ENCODE measurements around the gene CMC2.

CMC2 gene

GRCh38 chr16:81006813-81007695 lies at the start of gene CMC2, which contains the start of gene CENPN:
Gene CMC2 (minus strand): TSS chr16:81006885. CDS start chr16:80997394, 9,491 bp downstream.
Gene CENPN (plus strand): TSS chr16:81007214. CDS start chr16:81011940, 4,726 bp downstream.
- H3K4me3 ChIP-seq (ENCODE audit: low read depth in 1 of 5, low read length in 5 of 5), result peak within 1 kb of the TSS; percentile 73 to 99 (median 92)
- H3K27ac ChIP-seq (ENCODE audit: low read depth, low read length), result peak within 1 kb of the TSS; percentile 96
- H3K4me1 ChIP-seq (ENCODE audit: control insufficient read depth in 5 of 5, insufficient read depth in 5 of 5, low read length in 5 of 5), result peaks cover 3 to 40% (median 29%) of the 10 kb centered on the region in 5 donors
- no peaks in the 10 kb centered on the region for H3K36me3 ChIP-seq (ENCODE audit: control insufficient read depth in 5 of 5, insufficient read depth in 5 of 5, low read length in 5 of 5)
- no peaks in the 10 kb centered on the region for H3K27me3 ChIP-seq (ENCODE audit: control insufficient read depth in 5 of 5, insufficient read depth in 4 of 5, low read length in 5 of 5)
- H3K9ac ChIP-seq (ENCODE audit: low read length in 5 of 5), result peak within 1 kb of the TSS; percentile 94 to 98 (median 96)
- H3K9me3 ChIP-seq (ENCODE audit: control insufficient read depth in 5 of 5, low read length in 5 of 5), result no peaks in the 10 kb centered on the region

DNA sequence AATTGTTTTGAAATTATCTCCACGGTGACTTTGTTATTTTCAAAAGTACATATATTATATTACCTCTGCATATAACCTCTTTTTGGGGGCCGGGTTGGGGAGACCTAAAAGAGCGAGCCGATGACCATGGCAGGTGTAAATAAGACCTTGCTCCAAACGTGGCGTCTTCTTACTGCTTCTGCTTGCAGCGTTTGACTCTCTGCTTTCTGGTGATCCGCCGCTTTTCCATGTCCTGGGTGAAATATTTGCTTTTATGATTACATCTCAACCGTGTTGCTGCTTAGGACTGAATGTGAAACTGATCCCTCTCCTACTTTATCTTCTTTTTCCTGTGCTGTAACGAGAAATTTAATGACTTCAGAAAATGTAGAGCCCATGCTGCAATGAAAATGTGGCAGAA lies 47.1 kb upstream of the CMC2 start:
- Histone ChIP-seq H3K4me1 (ENCODE audit: control insufficient read depth in 5 of 5, insufficient read depth in 5 of 5, low read length in 5 of 5) (no peaks in the 10 kb centered on the region), H3K9ac (ENCODE audit: low read length in 5 of 5) (no peak overlapping the region), H3K36me3 (ENCODE audit: control insufficient read depth in 5 of 5, insufficient read depth in 5 of 5, low read length in 5 of 5) (no peaks in the 10 kb centered on the region), H3K27ac (ENCODE audit: low read depth, low read length) (no peak overlapping the region), H3K4me3 (ENCODE audit: low read depth in 1 of 5, low read length in 5 of 5) (no peak overlapping the region), H3K9me3 (ENCODE audit: control insufficient read depth in 5 of 5, low read length in 5 of 5) (peaks cover 0 to 3% (median 0%) of the 10 kb centered on the region in 5 donors), H3K27me3 (ENCODE audit: control insufficient read depth in 5 of 5, insufficient read depth in 4 of 5, low read length in 5 of 5) (no peaks in the 10 kb centered on the region)

- Histone ChIP-seq H3K4me3 (ENCODE audit: low read depth in 1 of 5, low read length in 5 of 5) (no peak overlapping the region), H3K9me3 (ENCODE audit: control insufficient read depth in 5 of 5, low read length in 5 of 5) (no peaks in the 10 kb centered on the region), H3K4me1 (ENCODE audit: control insufficient read depth in 5 of 5, insufficient read depth in 5 of 5, low read length in 5 of 5) (peaks cover 0 to 10% (median 2%) of the 10 kb centered on the region in 5 donors), H3K27ac (ENCODE audit: low read depth, low read length) (no peak overlapping the region), H3K36me3 (ENCODE audit: control insufficient read depth in 5 of 5, insufficient read depth in 5 of 5, low read length in 5 of 5) (peaks cover 32 to 56% (median 44%) of the 10 kb centered on the region in 5 donors), H3K27me3 (ENCODE audit: control insufficient read depth in 5 of 5, insufficient read depth in 4 of 5, low read length in 5 of 5) (no peaks in the 10 kb centered on the region), H3K9ac (ENCODE audit: low read length in 5 of 5) (no peak overlapping the region)
Observed at GRCh38 chr16:81042821-81043220, 36.1 kb upstream of the CMC2 start.

GRCh38 chr16:81041696-81042095 lies 35.0 kb upstream of the CMC2 start:
- Histone ChIP-seq H3K4me1 (ENCODE audit: control insufficient read depth in 5 of 5, insufficient read depth in 5 of 5, low read length in 5 of 5) (peaks cover 2 to 18% (median 11%) of the 10 kb centered on the region in 5 donors), H3K9me3 (ENCODE audit: control insufficient read depth in 5 of 5, low read length in 5 of 5) (no peaks in the 10 kb centered on the region), H3K36me3 (ENCODE audit: control insufficient read depth in 5 of 5, insufficient read depth in 5 of 5, low read length in 5 of 5) (peaks cover 32 to 56% (median 44%) of the 10 kb centered on the region in 5 donors)

DNA sequence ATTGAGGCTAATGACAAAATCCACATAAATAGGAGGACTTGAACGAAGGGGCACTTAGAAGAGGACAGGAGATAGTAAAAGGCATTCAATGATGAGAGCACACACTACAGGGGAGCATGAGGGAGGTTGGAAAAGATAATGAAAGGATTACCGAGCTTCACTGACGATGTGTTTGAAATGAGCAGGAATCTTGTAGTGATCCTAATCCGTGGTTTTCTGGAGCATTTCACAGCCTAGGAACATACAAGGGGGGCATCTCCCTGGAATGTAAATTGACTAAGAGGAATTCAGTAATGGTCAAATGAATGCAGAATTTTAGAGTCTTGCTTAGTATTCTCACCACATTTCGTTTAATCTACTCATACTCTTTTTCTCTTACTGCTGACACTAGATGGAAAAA lies 34.2 kb upstream of the CMC2 start:
- Histone ChIP-seq H3K36me3 (ENCODE audit: control insufficient read depth in 5 of 5, insufficient read depth in 5 of 5, low read length in 5 of 5) (peaks cover 32 to 53% (median 44%) of the 10 kb centered on the region in 5 donors), H3K9me3 (ENCODE audit: control insufficient read depth in 5 of 5, low read length in 5 of 5) (no peaks in the 10 kb centered on the region), H3K27ac (ENCODE audit: low read depth, low read length) (no peak overlapping the region), H3K4me1 (ENCODE audit: control insufficient read depth in 5 of 5, insufficient read depth in 5 of 5, low read length in 5 of 5) (peaks cover 4 to 22% (median 16%) of the 10 kb centered on the region in 5 donors), H3K4me3 (ENCODE audit: low read depth in 1 of 5, low read length in 5 of 5) (no peak overlapping the region), H3K9ac (ENCODE audit: low read length in 5 of 5) (no peak overlapping the region), H3K27me3 (ENCODE audit: control insufficient read depth in 5 of 5, insufficient read depth in 4 of 5, low read length in 5 of 5) (no peaks in the 10 kb centered on the region)

More at GRCh38 chr16:81041696-81042095, 35.0 kb upstream of the CMC2 start:
- Histone ChIP-seq H3K9ac (ENCODE audit: low read length in 5 of 5) (no peak overlapping the region), H3K27ac (ENCODE audit: low read depth, low read length) (no peak overlapping the region), H3K27me3 (ENCODE audit: control insufficient read depth in 5 of 5, insufficient read depth in 4 of 5, low read length in 5 of 5) (no peaks in the 10 kb centered on the region), H3K4me3 (ENCODE audit: low read depth in 1 of 5, low read length in 5 of 5) (no peak overlapping the region)

DNA sequence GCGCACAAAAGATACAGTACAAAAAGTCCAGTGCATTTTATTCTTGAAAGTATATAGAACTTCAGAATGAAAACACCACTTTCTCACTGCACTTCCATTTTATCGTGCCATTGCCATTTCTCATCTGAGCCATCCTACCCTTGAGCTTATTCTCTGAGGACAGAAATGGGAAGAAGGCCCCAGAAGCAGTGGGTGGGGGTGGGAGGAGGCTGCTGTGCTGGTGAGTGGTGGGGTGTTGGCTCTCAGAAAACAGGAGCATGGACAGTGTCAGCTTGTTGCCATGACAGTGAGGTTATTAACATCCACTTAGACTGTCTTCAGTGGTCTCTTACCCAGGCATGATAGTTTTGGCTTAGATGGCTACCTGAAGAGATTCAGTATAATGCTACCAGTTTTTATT lies 33.4 kb upstream of the CMC2 start:
- no peaks in the 10 kb centered on the region for H3K27me3 ChIP-seq (ENCODE audit: control insufficient read depth in 5 of 5, insufficient read depth in 4 of 5, low read length in 5 of 5)
- H3K9ac ChIP-seq (ENCODE audit: low read length in 5 of 5), result no peak overlapping the region
- H3K4me3 ChIP-seq (ENCODE audit: low read depth in 1 of 5, low read length in 5 of 5), result no peak overlapping the region
- H3K4me1 ChIP-seq (ENCODE audit: control insufficient read depth in 5 of 5, insufficient read depth in 5 of 5, low read length in 5 of 5), result peaks cover 4 to 25% (median 20%) of the 10 kb centered on the region in 5 donors
- H3K27ac ChIP-seq (ENCODE audit: low read depth, low read length), result no peak overlapping the region
- peaks cover 29 to 46% (median 37%) of the 10 kb centered on the region in 5 donors for H3K36me3 ChIP-seq (ENCODE audit: control insufficient read depth in 5 of 5, insufficient read depth in 5 of 5, low read length in 5 of 5)
- H3K9me3 ChIP-seq (ENCODE audit: control insufficient read depth in 5 of 5, low read length in 5 of 5), result no peaks in the 10 kb centered on the region

GRCh38 chr16:81036751-81037350 lies 30.2 kb upstream of the CMC2 start:
- Histone ChIP-seq H3K27ac (ENCODE audit: low read depth, low read length) (peak overlapping the region; percentile 70), H3K4me3 (ENCODE audit: low read depth in 1 of 5, low read length in 5 of 5) (peak overlapping the region; percentile 78 to 91 (median 81)), H3K4me1 (ENCODE audit: control insufficient read depth in 5 of 5, insufficient read depth in 5 of 5, low read length in 5 of 5) (peaks cover 4 to 25% (median 20%) of the 10 kb centered on the region in 5 donors)

GRCh38 chr16:81035975-81036750 lies 29.5 kb upstream of the CMC2 start:
- Histone ChIP-seq H3K36me3 (ENCODE audit: control insufficient read depth in 5 of 5, insufficient read depth in 5 of 5, low read length in 5 of 5) (peaks cover 0 to 7% (median 0%) of the 10 kb centered on the region in 5 donors), H3K9ac (ENCODE audit: low read length in 5 of 5) (peak overlapping the region; percentile 86 to 91 (median 88))

More at GRCh38 chr16:81036751-81037350, 30.2 kb upstream of the CMC2 start:
- Histone ChIP-seq H3K27me3 (ENCODE audit: control insufficient read depth in 5 of 5, insufficient read depth in 4 of 5, low read length in 5 of 5) (no peaks in the 10 kb centered on the region), H3K9ac (ENCODE audit: low read length in 5 of 5) (peak overlapping the region; percentile 86 to 91 (median 88)), H3K36me3 (ENCODE audit: control insufficient read depth in 5 of 5, insufficient read depth in 5 of 5, low read length in 5 of 5) (peaks cover under 1 to 14% (median 6%) of the 10 kb centered on the region in 5 donors), H3K9me3 (ENCODE audit: control insufficient read depth in 5 of 5, low read length in 5 of 5) (no peaks in the 10 kb centered on the region)

DNA sequence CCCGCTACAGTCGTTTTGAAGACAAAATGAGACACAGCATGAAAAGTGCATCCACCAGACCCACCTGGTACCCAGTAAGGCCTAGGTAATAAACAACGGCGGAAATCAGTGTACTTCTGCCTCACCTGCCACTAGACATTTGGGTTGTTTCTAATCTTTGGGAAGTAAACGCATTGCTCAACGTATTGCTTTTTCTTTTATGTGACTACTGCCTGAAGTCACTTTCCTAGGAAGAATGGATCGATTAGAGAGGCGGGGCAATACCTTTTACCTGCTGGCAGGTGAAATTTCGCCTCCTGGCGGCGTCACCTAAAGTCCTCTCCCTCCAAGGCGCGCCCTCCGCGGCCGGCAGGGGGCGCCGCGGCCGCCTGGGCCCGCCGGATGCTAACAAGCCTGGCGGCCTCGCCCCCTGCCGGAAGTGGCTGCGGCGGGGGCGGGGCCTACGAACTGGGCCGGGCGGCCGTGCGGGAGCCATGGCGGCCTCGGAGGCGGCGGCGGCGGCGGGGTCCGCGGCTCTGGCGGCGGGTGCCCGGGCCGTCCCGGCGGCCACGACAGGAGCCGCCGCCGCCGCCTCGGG lies 28.8 kb upstream of the CMC2 start, which contains the start of gene ATMIN:
TSS of gene ATMIN (plus strand) at position 445 of the 577 bp plus-strand sequence. CDS start at position 474, 29 bp downstream.
- Histone ChIP-seq H3K4me3 (ENCODE audit: low read depth in 1 of 5, low read length in 5 of 5) (peak within 1 kb of the TSS; percentile 78 to 91 (median 81)), H3K9ac (ENCODE audit: low read length in 5 of 5) (peak within 1 kb of the TSS; percentile 86 to 91 (median 88)), H3K36me3 (ENCODE audit: control insufficient read depth in 5 of 5, insufficient read depth in 5 of 5, low read length in 5 of 5) (peaks cover 0 to 7% (median 0%) of the 10 kb centered on the region in 5 donors), H3K9me3 (ENCODE audit: control insufficient read depth in 5 of 5, low read length in 5 of 5) (no peaks in the 10 kb centered on the region), H3K27ac (ENCODE audit: low read depth, low read length) (peak within 1 kb of the TSS; percentile 70), H3K27me3 (ENCODE audit: control insufficient read depth in 5 of 5, insufficient read depth in 4 of 5, low read length in 5 of 5) (no peaks in the 10 kb centered on the region), H3K4me1 (ENCODE audit: control insufficient read depth in 5 of 5, insufficient read depth in 5 of 5, low read length in 5 of 5) (peaks cover 4 to 25% (median 20%) of the 10 kb centered on the region in 5 donors)

More at GRCh38 chr16:81035975-81036750, 29.5 kb upstream of the CMC2 start:
- Histone ChIP-seq H3K4me3 (ENCODE audit: low read depth in 1 of 5, low read length in 5 of 5) (peak overlapping the region; percentile 78 to 91 (median 81)), H3K9me3 (ENCODE audit: control insufficient read depth in 5 of 5, low read length in 5 of 5) (no peaks in the 10 kb centered on the region), H3K27ac (ENCODE audit: low read depth, low read length) (peak overlapping the region; percentile 70), H3K4me1 (ENCODE audit: control insufficient read depth in 5 of 5, insufficient read depth in 5 of 5, low read length in 5 of 5) (peaks cover 4 to 25% (median 20%) of the 10 kb centered on the region in 5 donors), H3K27me3 (ENCODE audit: control insufficient read depth in 5 of 5, insufficient read depth in 4 of 5, low read length in 5 of 5) (no peaks in the 10 kb centered on the region)
